GM19025 (cell line): ENCODE data around the gene ACOX1.
"Not testable (repeated sequence)": the region's sequence is repeated elsewhere in the genome, so short reads cannot be mapped to it uniquely, and the experiment has no call there.

Source experiments
- ATAC-seq: cut with Tn5 transposase; IDR thresholded peaks from one replicate; pipeline ENCODE4 v1.9.1; 2021; ENCODE audit warnings: mild to moderate bottlenecking, low read depth, moderate library complexity; ENCODE audit not compliant: unreplicated experiment

ACOX1 gene

GRCh38 chr17:75983501-75984181 is 4.7 kb upstream of the ACOX1 start:
- ATAC-seq = no peak

DNA sequence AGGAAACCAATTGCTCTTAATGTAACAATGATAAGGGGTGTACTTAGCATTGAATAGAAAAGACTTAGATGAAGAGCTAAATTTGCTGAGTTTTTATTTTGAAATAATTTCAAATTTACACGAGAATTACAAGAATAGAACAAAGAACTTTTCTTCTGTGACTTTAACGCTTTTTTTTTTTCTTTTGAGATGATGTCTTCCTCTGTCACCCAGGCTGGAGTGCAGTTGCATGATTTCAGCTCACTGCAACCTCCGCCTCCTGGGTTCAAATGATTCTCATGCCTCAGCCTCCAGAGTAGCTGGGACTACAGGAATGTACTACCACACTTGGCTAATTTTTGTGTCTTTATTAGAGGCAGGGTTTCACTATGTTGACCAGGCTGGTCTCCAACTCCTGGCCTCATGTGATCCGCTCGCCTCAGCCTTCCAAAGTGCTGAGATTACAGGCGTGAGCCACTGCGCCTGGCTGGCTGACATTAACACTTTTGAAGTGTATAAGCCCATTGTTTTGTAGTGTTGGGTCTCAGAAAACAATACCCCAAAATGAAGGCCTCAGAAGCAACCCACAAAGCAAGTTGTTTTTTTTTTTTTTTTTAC is 2.2 kb upstream of the ACOX1 start:
- no peak for ATAC-seq

- no peak for ATAC-seq
Observed at GRCh38 chr17:75980188-75981018, 1.4 kb upstream of the ACOX1 start.

DNA sequence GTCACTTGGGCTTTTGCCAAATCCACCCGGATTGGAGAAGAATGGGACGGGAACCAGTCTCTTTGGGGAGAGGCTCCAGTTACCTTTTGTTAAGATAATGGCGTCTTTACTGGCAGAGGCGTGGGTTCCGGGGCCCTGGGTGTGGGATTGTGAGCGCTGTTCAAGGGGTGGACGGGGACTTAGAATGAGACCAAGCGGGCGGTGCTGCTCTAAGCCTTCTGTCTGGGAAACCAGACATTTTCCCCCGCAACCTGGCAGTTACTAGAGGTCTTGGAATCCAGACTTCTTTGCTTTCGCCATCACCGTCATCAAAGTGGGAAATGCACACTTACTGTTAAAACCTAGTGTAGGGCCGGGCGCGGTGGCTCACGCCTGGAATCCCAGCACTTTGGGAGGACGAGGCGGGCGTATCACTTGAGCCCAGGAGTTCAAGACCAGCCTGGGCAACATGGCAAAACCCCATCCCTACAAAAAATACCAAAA is 780 bp upstream of the ACOX1 start:
- ATAC-seq = no peak

GRCh38 chr17:75976175-75976848 is 2.7 kb downstream of the ACOX1 start:
- ATAC-seq = no peak

DNA sequence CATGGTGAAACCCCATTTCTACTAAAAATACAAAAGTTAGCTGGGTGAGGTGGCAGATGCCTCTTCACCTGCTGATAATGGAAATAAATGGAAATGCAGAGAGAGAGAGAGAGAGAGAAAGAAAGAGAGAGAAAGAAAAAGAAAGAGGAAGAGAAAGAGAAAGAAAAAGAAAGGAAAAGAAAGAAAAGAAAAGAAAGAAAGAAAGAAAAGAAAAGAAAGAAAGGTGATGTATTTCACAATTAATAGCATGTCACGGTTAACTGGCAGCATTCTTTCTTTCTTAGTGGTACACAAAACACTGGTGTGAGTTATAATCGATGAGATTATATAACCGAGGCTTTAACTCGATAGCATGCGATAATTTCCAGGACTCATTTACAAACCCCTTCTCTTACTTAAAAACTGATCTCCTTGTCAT is 3.2 kb downstream of the ACOX1 start:
- ATAC-seq = no peak

DNA sequence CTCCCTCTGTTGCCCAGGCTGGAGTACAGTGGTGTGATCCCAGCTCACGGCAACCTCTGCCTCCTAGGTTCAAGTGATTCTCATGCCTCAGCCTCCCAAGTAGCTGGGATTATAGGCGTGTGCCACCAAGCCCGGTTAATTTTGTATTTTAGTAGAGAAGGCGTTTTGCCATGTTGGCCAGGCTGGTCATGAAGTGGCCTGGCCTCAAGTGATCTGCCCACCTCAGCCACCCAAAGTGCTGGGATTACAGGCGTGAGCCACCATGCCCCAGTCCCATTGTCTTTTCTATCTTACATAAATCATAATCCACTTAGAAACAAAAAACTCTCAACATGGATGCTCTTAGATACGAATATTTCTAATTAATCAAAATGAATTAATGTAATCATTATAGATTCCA is 3.8 kb downstream of the ACOX1 start:
- not testable (repeated sequence) for ATAC-seq

DNA sequence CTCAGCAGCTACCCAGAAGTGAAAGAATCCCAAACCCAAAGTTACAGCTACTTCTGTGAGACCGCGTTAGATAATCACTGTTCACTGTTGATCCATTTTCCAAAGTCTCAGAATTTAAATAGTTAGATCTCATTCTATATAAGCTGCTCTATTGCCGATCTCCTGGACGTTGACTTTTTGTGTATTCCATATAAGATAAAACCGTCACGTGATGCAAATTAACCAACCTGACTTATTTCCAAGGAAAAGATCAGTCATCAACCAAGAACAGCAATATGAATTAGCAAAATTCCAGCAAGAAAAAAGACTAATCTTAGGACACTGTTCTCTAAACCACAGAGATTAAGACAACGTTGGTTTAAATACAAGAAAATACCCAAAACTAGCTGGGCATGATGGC is 8.3 kb downstream of the ACOX1 start:
- no peak for ATAC-seq

- no peak for ATAC-seq
Observed at GRCh38 chr17:75970011-75970523, 8.9 kb downstream of the ACOX1 start.

DNA sequence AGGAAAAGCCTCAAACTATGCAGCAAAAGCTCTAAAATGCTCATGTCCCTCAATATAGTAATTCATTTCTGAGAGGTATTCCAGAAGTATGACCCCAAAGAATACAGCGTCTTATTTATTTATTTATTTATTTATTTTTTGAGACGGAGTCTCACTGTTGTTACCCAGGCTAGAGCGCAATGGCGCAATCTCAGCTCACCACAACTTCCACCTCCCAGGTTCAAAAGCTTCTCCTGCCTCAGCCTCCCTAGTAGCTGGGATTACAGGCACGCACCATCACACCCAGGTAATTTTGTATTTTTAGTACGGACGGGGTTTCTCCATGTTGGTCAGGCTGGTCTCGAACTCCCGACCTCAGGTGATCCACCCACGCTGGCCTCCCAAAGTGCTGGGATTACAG is 9.9 kb downstream of the ACOX1 start:
- ATAC-seq = not testable (repeated sequence)

DNA sequence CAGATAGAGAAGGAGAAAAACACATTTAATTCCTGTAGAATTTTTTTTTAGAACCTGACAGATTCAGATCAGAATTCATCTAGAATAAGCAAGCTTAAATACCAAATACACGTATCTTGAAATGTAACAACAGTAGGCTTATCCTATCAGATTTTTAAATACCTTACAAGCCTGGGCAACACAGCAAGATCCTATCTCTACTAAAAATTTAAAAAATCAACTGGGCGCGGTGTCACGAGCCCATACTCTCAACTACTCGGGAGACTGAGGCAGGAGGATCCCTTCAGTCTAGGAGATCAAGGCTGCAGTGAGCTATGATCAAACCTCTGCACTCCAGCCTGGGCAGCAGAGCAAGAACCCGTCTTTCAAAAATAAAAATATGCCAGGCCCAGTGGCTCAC is 13.5 kb downstream of the ACOX1 start:
- no peak for ATAC-seq

GRCh38 chr17:75959839-75960511 is 19.0 kb downstream of the ACOX1 start:
- no peak for ATAC-seq

DNA sequence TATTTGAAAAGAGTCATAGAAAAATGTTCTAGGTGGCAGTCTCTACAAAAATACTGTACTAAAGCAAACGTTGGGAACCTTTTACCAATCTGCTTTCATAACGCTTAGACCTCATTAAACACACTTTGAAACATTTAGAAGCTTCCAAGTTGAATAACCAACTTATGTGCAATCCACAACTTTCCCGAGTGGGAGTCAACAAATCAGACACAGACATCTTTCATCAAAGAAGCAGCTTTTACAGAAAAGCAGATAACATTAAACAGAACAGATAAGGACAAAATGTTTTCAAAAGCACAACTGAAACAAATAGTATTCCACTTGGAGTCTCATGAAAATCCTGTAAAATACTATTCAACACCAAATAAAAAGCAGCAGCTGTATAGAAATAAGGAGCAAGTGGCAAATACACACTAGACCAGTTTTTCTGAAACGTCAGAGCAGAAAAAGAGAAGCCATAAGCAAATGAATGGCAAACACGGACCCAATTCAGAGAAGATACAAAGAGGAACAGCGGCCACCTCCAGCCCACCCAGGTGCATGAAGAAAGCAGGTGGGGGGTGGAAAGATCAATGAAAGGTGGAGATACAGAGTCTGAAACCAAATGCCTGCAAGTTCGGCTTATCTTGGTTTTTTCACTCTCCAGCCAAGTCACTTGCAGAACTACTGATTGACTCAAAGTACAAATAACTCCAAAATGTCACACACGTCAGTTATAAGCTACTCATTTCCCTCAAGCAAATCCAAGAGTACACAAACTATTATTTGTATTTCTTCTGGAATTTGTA is 19.7 kb downstream of the ACOX1 start:
- no peak for ATAC-seq

- no peak for ATAC-seq
Observed at GRCh38 chr17:75950855-75951554, 28.0 kb downstream of the ACOX1 start.

DNA sequence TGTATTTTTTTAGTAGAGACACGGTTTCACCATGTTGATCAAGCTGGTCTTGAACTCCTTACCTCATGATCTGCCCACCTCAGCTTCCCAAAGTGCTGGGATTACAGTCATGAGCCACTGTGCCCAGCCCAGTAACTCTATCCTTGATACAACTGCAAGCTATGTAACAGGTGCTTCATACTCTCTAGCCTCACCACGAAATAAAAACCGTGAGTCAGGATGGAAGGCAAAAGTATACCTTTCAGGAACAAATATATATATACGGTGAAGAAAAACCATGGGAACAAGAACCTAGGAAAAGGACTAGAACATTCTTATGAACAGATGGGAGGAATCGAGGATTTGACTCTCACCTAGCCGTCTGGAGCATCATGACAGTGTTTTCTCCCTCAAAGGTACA is 28.5 kb downstream of the ACOX1 start:
- ATAC-seq = no peak

DNA sequence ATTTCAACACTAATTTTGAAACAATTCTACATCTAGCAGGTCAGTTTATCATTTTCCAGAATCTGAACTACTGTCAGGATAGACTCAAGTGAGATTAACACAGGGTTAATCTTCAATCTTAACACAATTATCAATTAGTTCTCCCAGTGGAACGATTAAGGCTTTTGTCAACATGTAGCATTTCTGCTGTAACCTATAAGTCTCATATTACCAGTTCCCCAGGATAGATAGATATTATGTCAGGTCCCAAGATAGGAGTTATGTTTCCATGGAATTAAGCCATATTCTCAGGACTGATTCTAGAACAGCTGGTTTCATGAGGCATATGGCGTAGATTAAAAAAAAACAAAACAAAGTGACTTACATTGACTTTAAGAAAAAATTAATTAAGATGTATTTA is 33.8 kb downstream of the ACOX1 start:
- no peak for ATAC-seq

GRCh38 chr17:75943491-75943890 is 35.5 kb downstream of the ACOX1 start:
- no peak for ATAC-seq

- no peak for ATAC-seq
Observed at GRCh38 chr17:75942473-75942872, 36.5 kb downstream of the ACOX1 start.

DNA sequence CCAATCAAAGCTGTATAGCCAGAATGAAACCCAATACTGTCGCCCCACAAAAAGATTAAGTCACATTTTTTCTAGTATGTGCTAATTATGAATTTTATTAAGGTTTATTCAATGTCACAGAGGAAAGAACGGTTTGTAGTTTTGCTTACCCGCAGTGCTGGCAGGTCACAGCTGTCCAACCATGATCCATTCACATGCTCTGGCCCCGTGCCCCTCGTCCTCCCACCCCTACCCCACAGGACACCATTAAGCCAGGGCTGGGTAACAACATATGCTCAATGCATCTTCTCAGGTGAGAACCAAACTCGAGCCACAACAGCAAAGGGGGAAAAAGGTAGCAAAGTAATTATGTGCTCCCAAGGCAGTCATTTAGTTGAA is 37.5 kb downstream of the ACOX1 start:
- no peak for ATAC-seq
